Keratinocyte (primary cell): Measurements from ENCODE around the gene ASZ1. TPM values are rescaled to one million over a fixed set of nuclear protein-coding genes. Genes with fewer than 3 reads are reported as not detected.
A peak's percentile ranks its signal among the peaks of the same experiment; 100 is the strongest.

Experiments
- DNase-seq: peaks from one replicate; pipeline ENCODE4 v3.0.0-alpha.2; 2011; ENCODE audit warnings: low read depth, missing footprints, low spot score
- FAIRE-seq: peaks from 2 replicates; lab custom pipeline; 2011; peaks lifted over from hg19 to GRCh38; lab: Jason Lieb, UNC
- H2AFZ ChIP-seq: 2 replicates; pipeline ENCODE4 v1.6.0; 2012; ENCODE audit warnings: low read length, control low read depth, inconsistent platforms; ENCODE audit not compliant: control insufficient read depth
- H3K27ac ChIP-seq: 2 replicates; pipeline ENCODE4 v1.5.1; 2011; ENCODE audit warnings: low read length; ENCODE audit not compliant: control insufficient read depth, insufficient read depth
- H3K27me3 ChIP-seq: 3 replicates; pipeline ENCODE4 v1.6.0; 2011; ENCODE audit warnings: low read length; ENCODE audit not compliant: control insufficient read depth, insufficient read depth; ENCODE audit errors: extremely low read depth
- H3K36me3 ChIP-seq, 2 experiments: 2 replicates in 1 of 2; 3 replicates in 1 of 2; pipeline ENCODE4 v1.5.1; 2011; ENCODE audit warnings: low read length in 2 of 2, mild to moderate bottlenecking in 1 of 2; ENCODE audit not compliant: control insufficient read depth in 2 of 2, insufficient read depth in 2 of 2; ENCODE audit errors: extremely low read depth in 1 of 2
- H3K4me1 ChIP-seq: 3 replicates; pipeline ENCODE4 v1.5.1; 2011; ENCODE audit warnings: low read length; ENCODE audit not compliant: control insufficient read depth, insufficient read depth; ENCODE audit errors: extremely low read depth
- H3K4me2 ChIP-seq: 3 replicates; pipeline ENCODE4 v1.6.0; 2011; ENCODE audit warnings: low read depth, low read length; ENCODE audit not compliant: control insufficient read depth, insufficient read depth; ENCODE audit errors: extremely low read depth
- H3K4me3 ChIP-seq, 3 experiments: fragments of 200-600 bp in 1 of 3; sonication (generic) in 1 of 3; 2 replicates in 2 of 3; 3 replicates in 1 of 3; pipeline ENCODE4 v1.5.1; 2011 to 2016; ENCODE audit warnings: low read length in 3 of 3, mild to moderate bottlenecking in 3 of 3, control low read depth in 2 of 3, inconsistent platforms in 1 of 3, low read depth in 1 of 3, mixed read lengths in 1 of 3, mixed run types in 1 of 3, moderate library complexity in 1 of 3; ENCODE audit not compliant: control insufficient read depth in 2 of 3, insufficient read depth in 2 of 3; ENCODE audit errors: extremely low read depth in 1 of 3
- H3K79me2 ChIP-seq: 2 replicates; pipeline ENCODE4 v1.6.0; 2012; ENCODE audit warnings: low read length; ENCODE audit not compliant: control insufficient read depth, insufficient read depth
- H3K9ac ChIP-seq: 3 replicates; pipeline ENCODE4 v1.6.0; 2011; ENCODE audit warnings: low read length; ENCODE audit not compliant: control insufficient read depth, insufficient read depth; ENCODE audit errors: extremely low read depth
- H3K9me1 ChIP-seq: 3 replicates; pipeline ENCODE4 v1.6.0; 2011; ENCODE audit warnings: low read length; ENCODE audit not compliant: control insufficient read depth, insufficient read depth; ENCODE audit errors: extremely low read depth
- H3K9me3 ChIP-seq: 2 replicates; pipeline ENCODE4 v1.5.1; 2012; ENCODE audit warnings: low read depth, low read length; ENCODE audit not compliant: control insufficient read depth
- H4K20me1 ChIP-seq: 3 replicates; pipeline ENCODE4 v1.6.0; 2011; ENCODE audit warnings: low read length; ENCODE audit not compliant: control insufficient read depth, insufficient read depth; ENCODE audit errors: extremely low read depth
- CTCF ChIP-seq, 3 experiments: IDR thresholded peaks in 1 of 3; conservative IDR thresholded peaks in 1 of 3; optimal IDR thresholded peaks in 1 of 3; 2 replicates in 2 of 3; 3 replicates in 1 of 3; pipeline versions ENCODE3 to v1.5.1; 2011; ENCODE audit warnings: low read length in 3 of 3, mild to moderate bottlenecking in 3 of 3, moderate library complexity in 2 of 3, control low read depth in 1 of 3, inconsistent platforms in 1 of 3; ENCODE audit not compliant: insufficient read depth in 2 of 3; ENCODE audit errors: extremely low read depth in 1 of 3
- EZH2 ChIP-seq: IDR thresholded peaks from one replicate; pipeline ENCODE4 v1.6.1; 2012; ENCODE audit warnings: inconsistent platforms, mild to moderate bottlenecking, low read length, moderate library complexity
- dilution Hi-C: fragments of 300-500 bp; cut with MboI; formaldehyde crosslinking; loops from one replicate; pipeline ENCODE4 v1.7.0; 2020; ENCODE audit warnings: low sequenced_read_pairs; ENCODE audit not compliant: extremely low pct_ligation_motif_present
- polyA plus RNA-seq, 5 experiments: library from polyadenylated mRNA; depleted of rRNA in 3 of 5; stranded (reverse) in 3 of 5; stranded (forward) in 1 of 5; unstranded in 1 of 5; fragments of >200 nt; gene quantifications; 1 replicate in 1 of 5; 2 replicates in 3 of 5; 3 replicates in 1 of 5; pipeline versions ENCODE4 v1.2.1 to v1.2.3, GENCODE V29; 2011 to 2012; ENCODE audit warnings: missing spikeins in 2 of 5, low read depth in 1 of 5, low replicate concordance in 1 of 5

The ASZ1 gene
- polyA plus RNA-seq, 1 donor (not counting 4 experiments of a cell fraction or from before 2014, with no cell fraction given): not detected

GRCh38 chr7:117458977-117459583, 31.8 kb upstream of the ASZ1 start:
- no peaks in the 10 kb centered on the region for H3K4me1 ChIP-seq
- H3K27me3 ChIP-seq: no peaks in the 10 kb centered on the region
- no peaks in the 10 kb centered on the region for H4K20me1 ChIP-seq
- H3K9me3 ChIP-seq: no peaks in the 10 kb centered on the region
- H3K9ac ChIP-seq: no peak overlapping the region
- no peaks in the 10 kb centered on the region for H3K36me3 ChIP-seq
- FAIRE-seq: no peak
- dilution Hi-C loops: no loop called here
- DNase-seq: no peak
- H3K9me1 ChIP-seq: no peaks in the 10 kb centered on the region
- TF ChIP-seq CTCF (optimal IDR thresholded peaks at IDR 0.05 in 1 of 3, IDR thresholded peaks at IDR 0.05 in 1 of 3, conservative IDR thresholded peaks at IDR 0.05 in 1 of 3; ENCODE audit: extremely low read depth in 1 of 3, insufficient read depth in 2 of 3, low read length in 3 of 3) (peak in 2 of 3 experiments; percentile 32 to 40), EZH2 (no peak)
- no peak overlapping the region for H3K4me2 ChIP-seq
- H3K4me3 ChIP-seq: no peak overlapping the region
- no peaks in the 10 kb centered on the region for H3K79me2 ChIP-seq
- no peak overlapping the region for H3K27ac ChIP-seq
- H2AFZ ChIP-seq: no peak overlapping the region

- no peak for DNase-seq
- TF ChIP-seq CTCF (optimal IDR thresholded peaks at IDR 0.05 in 1 of 3, IDR thresholded peaks at IDR 0.05 in 1 of 3, conservative IDR thresholded peaks at IDR 0.05 in 1 of 3; ENCODE audit: extremely low read depth in 1 of 3, insufficient read depth in 2 of 3, low read length in 3 of 3) (no peak), EZH2 (no peak)
- H3K4me2 ChIP-seq: no peak overlapping the region
- H3K9me1 ChIP-seq: no peaks in the 10 kb centered on the region
- no peaks in the 10 kb centered on the region for H3K27me3 ChIP-seq
- H3K79me2 ChIP-seq: no peaks in the 10 kb centered on the region
- no peak overlapping the region for H3K27ac ChIP-seq
- H3K9ac ChIP-seq: no peak overlapping the region
- no peak overlapping the region for H3K4me3 ChIP-seq
- no peak for FAIRE-seq
- H3K36me3 ChIP-seq: no peaks in the 10 kb centered on the region
- H3K9me3 ChIP-seq: no peaks in the 10 kb centered on the region
- dilution Hi-C loops: no loop called here
- H4K20me1 ChIP-seq: no peaks in the 10 kb centered on the region
- no peak overlapping the region for H2AFZ ChIP-seq
- H3K4me1 ChIP-seq: no peaks in the 10 kb centered on the region
Observed at GRCh38 chr7:117448655-117449054, 21.4 kb upstream of the ASZ1 start.
